H1 (cell line): ENCODE measurements around the gene PTN. TPM values are rescaled to one million over a fixed set of nuclear protein-coding genes. Genes with fewer than 3 reads are reported as not detected.

Source experiments
- CTCF ChIA-PET: fragments of 300-600 bp; sonication (Branson Sonifier 250); formaldehyde crosslinking; loops from one replicate; lab custom pipeline; 2021; ENCODE audit not compliant: partially characterized antibody; lab: Charles Lee
- POLR2A ChIA-PET: fragments of 300-600 bp; sonication (Branson Sonifier 250); formaldehyde crosslinking; loops from one replicate; lab custom pipeline; 2021; ENCODE audit warnings: inconsistent platforms; ENCODE audit not compliant: partially characterized antibody; lab: Charles Lee
- DNase-seq, 2 experiments: peaks; one replicate each; pipeline versions ENCODE4 v3.0.0 to v3.0.0-alpha.2; 2010 to 2022; ENCODE audit warnings: low spot score in 2 of 2, low read depth in 1 of 2, mixed read lengths in 1 of 2
- FAIRE-seq: peaks from 2 replicates; lab custom pipeline; 2011; peaks lifted over from hg19 to GRCh38; lab: Jason Lieb, UNC
- H2AFZ ChIP-seq: 2 replicates; pipeline ENCODE4 v1.8.1; 2012; ENCODE audit warnings: low read length, inconsistent platforms
- H2AK5ac ChIP-seq: 2 replicates; pipeline ENCODE4 v1.6.1; 2013; ENCODE audit warnings: low read depth, low read length
- H2BK120ac ChIP-seq: replicated peaks from 2 replicates; pipeline ENCODE3; 2013; ENCODE audit warnings: low read depth, low read length, inconsistent platforms
- H2BK12ac ChIP-seq: 2 replicates; pipeline ENCODE4 v1.6.1; 2013; ENCODE audit warnings: low read depth, low read length
- H2BK15ac ChIP-seq: 2 replicates; pipeline ENCODE4 v1.6.1; 2013; ENCODE audit warnings: low read length
- H2BK20ac ChIP-seq: 2 replicates; pipeline ENCODE4 v1.6.1; 2013; ENCODE audit warnings: low read length
- H2BK5ac ChIP-seq: 2 replicates; pipeline ENCODE4 v1.6.1; 2013; ENCODE audit warnings: low read depth, low read length
- H3K14ac ChIP-seq: 2 replicates; pipeline ENCODE4 v1.6.1; 2013; ENCODE audit warnings: inconsistent platforms; ENCODE audit not compliant: insufficient read length
- H3K18ac ChIP-seq: 2 replicates; pipeline ENCODE4 v1.6.1; 2013; ENCODE audit warnings: low read length; ENCODE audit errors: extremely low read depth
- H3K23ac ChIP-seq: 2 replicates; pipeline ENCODE4 v1.6.1; 2013; ENCODE audit warnings: inconsistent platforms; ENCODE audit not compliant: insufficient read length
- H3K23me2 ChIP-seq: 2 replicates; pipeline ENCODE4 v1.6.1; 2013; ENCODE audit warnings: low read depth, low read length
- H3K27ac ChIP-seq: 2 replicates; pipeline ENCODE4 v1.6.1; 2011; ENCODE audit warnings: low read depth, low read length, inconsistent platforms
- H3K27me3 ChIP-seq, 4 experiments: replicated peaks in 1 of 4; 1 replicate in 1 of 4; 2 replicates in 3 of 4; pipeline versions ENCODE4 v1.6.1 to v1.8.1; 2011 to 2013; ENCODE audit warnings: low read length in 3 of 4, mild to moderate bottlenecking in 3 of 4, inconsistent platforms in 2 of 4, mixed read lengths in 2 of 4, moderate library complexity in 1 of 4; ENCODE audit not compliant: control insufficient read depth in 3 of 4, insufficient read depth in 3 of 4; ENCODE audit errors: extremely low read depth in 1 of 4
- H3K36me3 ChIP-seq, 4 experiments: 2 replicates each; pipeline versions ENCODE4 v1.6.1 to v1.8.1; 2011 to 2013; ENCODE audit warnings: mild to moderate bottlenecking in 4 of 4, low read length in 3 of 4, moderate library complexity in 2 of 4, control low read depth in 1 of 4, inconsistent platforms in 1 of 4; ENCODE audit not compliant: insufficient read depth in 4 of 4, control insufficient read depth in 2 of 4
- H3K4ac ChIP-seq: replicated peaks from 2 replicates; pipeline ENCODE3; 2013; ENCODE audit warnings: low read length, low read depth, mixed read lengths, inconsistent platforms; ENCODE audit not compliant: insufficient read length
- H3K4me1 ChIP-seq, 4 experiments: replicated peaks in 1 of 4; 1 replicate in 1 of 4; 2 replicates in 3 of 4; pipeline versions ENCODE4 v1.6.1 to v1.8.1; 2011 to 2013; ENCODE audit warnings: low read length in 3 of 4, inconsistent platforms in 2 of 4, mixed read lengths in 1 of 4; ENCODE audit not compliant: insufficient read depth in 4 of 4, control insufficient read depth in 3 of 4
- H3K4me2 ChIP-seq, 2 experiments: 2 replicates each; pipeline versions ENCODE4 v1.6.1 to v1.8.1; 2011 to 2013; ENCODE audit warnings: low read depth in 2 of 2, low read length in 2 of 2, control low read depth in 1 of 2, inconsistent platforms in 1 of 2, mild to moderate bottlenecking in 1 of 2; ENCODE audit not compliant: insufficient read depth in 1 of 2
- H3K4me3 ChIP-seq, 4 experiments: fragments of 200-600, 300-600 bp in 1 of 4; sonication (generic), shearing (Covaris generic), sonication (Bioruptor Twin) in 1 of 4; 2 replicates each; pipeline versions ENCODE4 v1.5.1 to v1.8.1; 2011 to 2016; ENCODE audit warnings: low read length in 4 of 4, low read depth in 3 of 4, control low read depth in 2 of 4, inconsistent platforms in 2 of 4, mild to moderate bottlenecking in 2 of 4, mixed read lengths in 1 of 4, moderate library complexity in 1 of 4; ENCODE audit not compliant: insufficient read depth in 2 of 4; ENCODE audit errors: extremely low read depth in 1 of 4
- H3K56ac ChIP-seq: replicated peaks from 2 replicates; pipeline ENCODE3; 2013; ENCODE audit warnings: low read depth, mild to moderate bottlenecking, mixed read lengths, low read length, inconsistent platforms; ENCODE audit not compliant: insufficient read length
- H3K79me1 ChIP-seq: 2 replicates; pipeline ENCODE4 v1.6.1; 2013; ENCODE audit warnings: low read depth, low read length, control low read depth
- H3K79me2 ChIP-seq, 2 experiments: 2 replicates each; pipeline versions ENCODE4 v1.6.1 to v1.8.1; 2012 to 2013; ENCODE audit warnings: low read length in 2 of 2, mild to moderate bottlenecking in 2 of 2, inconsistent platforms in 1 of 2; ENCODE audit not compliant: insufficient read depth in 2 of 2, control insufficient read depth in 1 of 2
- H3K9ac ChIP-seq, 4 experiments: replicated peaks in 1 of 4; 1 replicate in 1 of 4; 2 replicates in 3 of 4; pipeline versions ENCODE4 v1.6.1 to v1.8.1; 2011 to 2013; ENCODE audit warnings: low read depth in 3 of 4, low read length in 3 of 4, control low read depth in 2 of 4, mild to moderate bottlenecking in 2 of 4, moderate library complexity in 2 of 4, inconsistent platforms in 1 of 4; ENCODE audit errors: extremely low read depth in 1 of 4
- H3K9me3 ChIP-seq, 2 experiments: 2 replicates each; pipeline versions ENCODE4 v1.6.1 to v1.8.1; 2012 to 2013; ENCODE audit warnings: mild to moderate bottlenecking in 2 of 2, moderate library complexity in 2 of 2, control low read depth in 1 of 2, inconsistent platforms in 1 of 2, low read depth in 1 of 2, low read length in 1 of 2, mixed read lengths in 1 of 2; ENCODE audit not compliant: insufficient read depth in 2 of 2
- H4K20me1 ChIP-seq, 2 experiments: replicated peaks in 1 of 2; 2 replicates each; pipeline versions ENCODE3 to v1.8.1; 2011 to 2013; ENCODE audit warnings: inconsistent platforms in 2 of 2, low read length in 2 of 2, mild to moderate bottlenecking in 1 of 2; ENCODE audit not compliant: insufficient read depth in 2 of 2, control insufficient read depth in 1 of 2
- H4K5ac ChIP-seq: 2 replicates; pipeline ENCODE4 v1.6.1; 2013; ENCODE audit warnings: low read length, low read depth, mixed read lengths, inconsistent platforms; ENCODE audit not compliant: insufficient read length
- H4K8ac ChIP-seq: 2 replicates; pipeline ENCODE4 v1.8.0; 2013; ENCODE audit warnings: mild to moderate bottlenecking, moderate library complexity, low read length, inconsistent platforms; ENCODE audit not compliant: insufficient read depth; ENCODE audit errors: extremely low read depth
- H4K91ac ChIP-seq: replicated peaks from 2 replicates; pipeline ENCODE3; 2013; ENCODE audit warnings: low read length, mixed read lengths, inconsistent platforms; ENCODE audit not compliant: insufficient read length
- ATF2 ChIP-seq: IDR thresholded peaks from 2 replicates; pipeline ENCODE4 v1.6.1; 2012; ENCODE audit warnings: low read length, inconsistent platforms
- EGR1 ChIP-seq: IDR thresholded peaks from 2 replicates; pipeline ENCODE4 v1.6.1; 2011; ENCODE audit warnings: low read depth, low read length, borderline replicate concordance
- GTF2F1 ChIP-seq: IDR thresholded peaks from 2 replicates; pipeline ENCODE4 v1.6.1; 2012; ENCODE audit warnings: low read depth, low read length, improper control_type of control experiment, borderline replicate concordance
- HDAC6 ChIP-seq: IDR thresholded peaks from one replicate; pipeline ENCODE4 v1.7.1; 2012; ENCODE audit warnings: low read depth, mild to moderate bottlenecking, inconsistent platforms, low read length, moderate library complexity
- JUN ChIP-seq: IDR thresholded peaks from 2 replicates; pipeline ENCODE4 v1.6.1; 2011; ENCODE audit warnings: low read depth, mild to moderate bottlenecking, improper control_type of control experiment, low read length
- POLR2AphosphoS5 ChIP-seq: IDR thresholded peaks from 2 replicates; pipeline ENCODE4 v1.6.1; 2011; ENCODE audit warnings: low read depth, low read length
- RFX5 ChIP-seq: IDR thresholded peaks from 2 replicates; pipeline ENCODE4 v1.6.1; 2011; ENCODE audit warnings: low read depth, low read length, improper control_type of control experiment, borderline replicate concordance
- SRF ChIP-seq: IDR thresholded peaks from 2 replicates; pipeline ENCODE4 v1.6.1; 2011; ENCODE audit warnings: mild to moderate bottlenecking, low read depth, low read length, moderate library complexity
- SUZ12 ChIP-seq: fragments of 200-600 bp; sonication (generic); IDR thresholded peaks from 2 replicates; pipeline ENCODE4 v1.6.1; 2012; ENCODE audit warnings: mild to moderate bottlenecking, inconsistent platforms, low read length, moderate library complexity, mixed read lengths
- TBP ChIP-seq: IDR thresholded peaks from 2 replicates; pipeline ENCODE4 v1.6.1; 2011; ENCODE audit warnings: low read depth, low read length, improper control_type of control experiment
- WGBS, 2 experiments: shearing (Covaris generic) in 1 of 2; methylation state at CpG; one replicate each; pipeline versions ENCODE4 v1.1.6 to v1.1.7; 2013 to 2015; ENCODE audit warnings: low lambda C conversion rate in 2 of 2, mixed read lengths in 2 of 2, inconsistent platforms in 1 of 2, low coverage in 1 of 2, missing lambda C conversion rate in 1 of 2; ENCODE audit not compliant: insufficient replicate concordance in 2 of 2, insufficient coverage in 1 of 2, insufficient read length in 1 of 2; ENCODE audit errors: extremely low coverage in 1 of 2, missing lambda C conversion rate in 1 of 2; 5-methylcytosine and 5-hydroxymethylcytosine counted together
- polyA plus RNA-seq, 7 experiments: library from polyadenylated mRNA; depleted of rRNA in 3 of 7; stranded (reverse) in 5 of 7; unstranded in 2 of 7; fragments of >200 nt in 5 of 7; fragments of 200-250 nt in 2 of 7; gene quantifications; 1 replicate in 5 of 7; 2 replicates in 1 of 7; 4 replicates in 1 of 7; pipeline versions ENCODE4 v1.2.1 to v1.2.3, GENCODE V29; 2011 to 2013; ENCODE audit warnings: missing spikeins in 2 of 7, mixed read lengths in 2 of 7
- total RNA-seq: library from RNA; stranded (reverse); fragmentation: NEBNext Ultra II Directional; extraction: Animal tissue kit (Norgen Biotek cat#: 25700); gene quantifications from 2 replicates; pipeline ENCODE4 v1.2.1, GENCODE V29; 2021

Gene PTN
- total and polyA plus RNA-seq, 2 of the 8 experiments (the other 6 are each of a cell fraction or from before 2014, with no cell fraction given): 23.1 to 27.8 TPM

GRCh38 chr7:137245890-137246289, 97.6 kb downstream of the PTN start:
- H3K4ac ChIP-seq: no peak overlapping the region
- no peaks in the 10 kb centered on the region for H4K20me1 ChIP-seq
- no peaks in the 10 kb centered on the region for H3K23me2 ChIP-seq
- H3K9me3 ChIP-seq: no peaks in the 10 kb centered on the region
- no peak overlapping the region for H3K18ac ChIP-seq
- TF ChIP-seq TBP (no peak), SRF (no peak), HDAC6 (no peak), ATF2 (no peak), GTF2F1 (no peak), POLR2AphosphoS5 (no peak), SUZ12 (no peak), RFX5 (no peak), EGR1 (no peak), JUN (no peak)
- no peak overlapping the region for H2BK120ac ChIP-seq
- no peak overlapping the region for H2BK5ac ChIP-seq
- no peak overlapping the region for H3K27ac ChIP-seq
- H3K27me3 ChIP-seq: no peaks in the 10 kb centered on the region
- FAIRE-seq (no peak), DNase-seq (no peak)
- H2BK20ac ChIP-seq: no peak overlapping the region
- no peak overlapping the region for H2BK15ac ChIP-seq
- no peak overlapping the region for H3K4me3 ChIP-seq
- no peak overlapping the region for H2BK12ac ChIP-seq
- no peaks in the 10 kb centered on the region; a peak in 1 of 8 replicates for H3K36me3 ChIP-seq
- H4K5ac ChIP-seq: no peak overlapping the region
- no peak overlapping the region for H4K8ac ChIP-seq
- no peak overlapping the region for H2AK5ac ChIP-seq
- H3K23ac ChIP-seq: no peak overlapping the region
- no peak overlapping the region for H3K4me2 ChIP-seq
- H4K91ac ChIP-seq: no peak overlapping the region
- no peak overlapping the region for H3K56ac ChIP-seq
- no peak overlapping the region for H2AFZ ChIP-seq
- no peaks in the 10 kb centered on the region for H3K79me2 ChIP-seq
- ChIA-PET POLR2A (no interaction called here), CTCF (interaction anchor here (0.9 to 1.1 kb wide), 2 partner anchors 17 to 80 kb away, joined by 3 read pairs; no protein-coding TSS in a partner anchor)
- H3K14ac ChIP-seq: no peak overlapping the region
- no peak overlapping the region for H3K9ac ChIP-seq
- H3K4me1 ChIP-seq: peaks cover 0 to 3% (median 0%) of the 10 kb centered on the region in 4 experiments; a peak in 4 of 7 replicates
- WGBS, 2 experiments: 94% methylated on average over 2 of the region's 2 CpGs; no CpG with 5 or more reads in 1 of the 2 experiments
- H3K79me1 ChIP-seq: no peaks in the 10 kb centered on the region
